Glomerular visceral epithelial cell (primary cell): ENCODE measurements around the gene ELOB.
A peak's percentile ranks its signal among the peaks of the same experiment; 100 is the strongest.

Source experiments
- DNase-seq: peaks from one replicate; pipeline ENCODE4 v3.0.0-alpha.2; 2016; ENCODE audit errors: extremely low spot score

Gene ELOB

DNA sequence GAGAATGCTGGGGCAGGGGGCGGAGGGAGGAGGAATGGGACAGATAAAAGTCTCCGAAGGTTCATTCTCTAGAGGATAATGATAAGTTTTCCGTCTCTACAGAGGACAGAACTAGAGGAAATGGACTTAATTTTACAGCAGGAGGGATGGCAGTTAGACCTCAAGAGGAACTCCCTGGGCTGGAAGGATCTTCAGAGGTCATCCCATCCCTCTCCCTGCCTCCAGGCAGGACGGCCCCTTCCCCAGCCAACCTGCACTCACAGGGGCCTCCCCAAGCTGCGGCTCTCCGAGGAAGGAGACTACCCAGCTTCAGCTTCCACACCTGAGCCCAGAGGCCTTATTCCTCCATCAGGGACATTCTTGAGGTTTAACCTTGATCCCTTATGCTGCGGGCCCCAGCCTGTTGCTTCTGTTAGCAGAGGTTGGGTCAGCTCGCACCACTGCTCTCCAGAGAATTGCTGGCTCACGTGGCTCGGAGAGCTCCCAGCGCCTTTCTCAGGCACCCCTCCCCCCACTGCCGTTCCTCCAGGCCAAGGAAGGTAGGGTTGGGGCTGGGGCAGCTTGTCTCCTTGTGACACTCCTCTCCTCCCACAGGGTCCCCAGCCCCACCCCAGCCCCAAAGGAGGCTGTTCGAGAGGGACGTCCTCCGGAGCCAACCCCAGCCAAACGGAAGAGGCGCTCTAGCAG is 8.5 kb downstream of the ELOB start:
- DNase-seq: no peak

DNA sequence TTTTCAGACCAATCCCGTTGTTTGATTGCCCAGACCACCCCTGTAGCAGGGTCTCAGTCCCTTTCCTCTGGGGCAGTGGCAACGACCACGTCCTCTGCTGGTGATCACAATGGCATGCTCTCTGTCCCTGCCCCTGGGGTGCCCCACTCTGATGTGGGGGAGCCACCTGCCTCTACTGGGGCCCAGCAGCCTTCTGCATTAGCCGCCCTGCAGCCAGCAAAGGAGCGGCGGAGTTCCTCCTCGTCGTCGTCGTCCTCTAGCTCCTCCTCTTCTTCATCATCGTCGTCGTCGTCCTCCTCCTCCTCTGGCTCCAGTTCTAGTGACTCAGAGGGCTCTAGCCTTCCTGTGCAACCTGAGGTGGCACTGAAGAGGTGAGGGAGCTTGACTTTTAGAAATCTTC is 9.2 kb downstream of the ELOB start:
- DNase-seq: no peak

DNA sequence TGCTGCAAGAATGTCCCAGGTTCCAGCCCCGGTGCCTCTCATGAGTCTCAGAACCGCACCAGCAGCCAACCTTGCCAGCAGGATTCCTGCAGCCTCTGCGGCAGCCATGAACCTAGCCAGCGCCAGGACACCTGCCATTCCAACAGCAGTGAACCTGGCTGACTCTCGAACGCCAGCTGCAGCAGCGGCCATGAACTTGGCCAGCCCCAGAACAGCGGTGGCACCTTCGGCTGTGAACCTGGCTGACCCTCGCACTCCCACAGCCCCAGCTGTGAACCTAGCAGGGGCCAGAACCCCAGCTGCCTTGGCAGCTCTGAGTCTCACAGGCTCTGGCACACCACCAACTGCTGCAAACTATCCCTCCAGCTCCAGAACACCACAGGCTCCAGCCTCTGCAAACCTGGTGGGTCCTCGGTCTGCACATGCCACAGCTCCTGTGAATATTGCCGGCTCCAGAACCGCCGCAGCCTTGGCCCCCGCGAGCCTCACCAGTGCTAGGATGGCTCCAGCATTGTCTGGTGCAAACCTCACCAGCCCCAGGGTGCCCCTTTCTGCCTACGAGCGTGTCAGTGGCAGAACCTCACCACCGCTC is 9.8 kb downstream of the ELOB start:
- DNase-seq: no peak

DNA sequence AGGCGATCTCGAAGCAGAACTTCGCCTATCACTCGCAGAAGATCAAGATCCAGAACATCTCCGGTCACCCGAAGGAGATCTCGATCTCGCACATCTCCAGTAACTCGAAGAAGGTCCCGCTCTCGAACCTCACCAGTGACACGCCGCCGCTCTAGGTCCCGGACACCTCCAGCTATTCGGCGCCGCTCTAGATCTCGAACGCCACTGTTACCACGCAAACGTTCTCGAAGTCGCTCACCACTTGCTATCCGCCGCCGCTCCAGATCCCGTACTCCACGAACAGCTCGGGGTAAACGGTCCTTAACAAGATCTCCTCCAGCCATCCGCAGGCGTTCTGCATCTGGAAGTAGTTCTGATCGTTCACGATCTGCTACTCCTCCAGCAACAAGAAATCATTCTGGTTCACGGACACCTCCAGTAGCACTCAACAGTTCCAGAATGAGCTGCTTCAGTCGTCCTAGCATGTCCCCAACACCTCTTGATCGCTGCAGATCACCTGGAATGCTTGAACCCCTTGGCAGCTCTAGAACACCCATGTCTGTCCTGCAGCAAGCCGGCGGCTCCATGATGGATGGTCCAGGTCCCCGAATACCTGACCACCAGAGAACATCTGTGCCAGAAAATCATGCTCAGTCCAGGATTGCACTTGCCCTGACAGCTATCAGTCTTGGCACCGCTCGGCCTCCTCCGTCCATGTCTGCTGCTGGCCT is 10.5 kb downstream of the ELOB start:
- DNase-seq: no peak

DNA sequence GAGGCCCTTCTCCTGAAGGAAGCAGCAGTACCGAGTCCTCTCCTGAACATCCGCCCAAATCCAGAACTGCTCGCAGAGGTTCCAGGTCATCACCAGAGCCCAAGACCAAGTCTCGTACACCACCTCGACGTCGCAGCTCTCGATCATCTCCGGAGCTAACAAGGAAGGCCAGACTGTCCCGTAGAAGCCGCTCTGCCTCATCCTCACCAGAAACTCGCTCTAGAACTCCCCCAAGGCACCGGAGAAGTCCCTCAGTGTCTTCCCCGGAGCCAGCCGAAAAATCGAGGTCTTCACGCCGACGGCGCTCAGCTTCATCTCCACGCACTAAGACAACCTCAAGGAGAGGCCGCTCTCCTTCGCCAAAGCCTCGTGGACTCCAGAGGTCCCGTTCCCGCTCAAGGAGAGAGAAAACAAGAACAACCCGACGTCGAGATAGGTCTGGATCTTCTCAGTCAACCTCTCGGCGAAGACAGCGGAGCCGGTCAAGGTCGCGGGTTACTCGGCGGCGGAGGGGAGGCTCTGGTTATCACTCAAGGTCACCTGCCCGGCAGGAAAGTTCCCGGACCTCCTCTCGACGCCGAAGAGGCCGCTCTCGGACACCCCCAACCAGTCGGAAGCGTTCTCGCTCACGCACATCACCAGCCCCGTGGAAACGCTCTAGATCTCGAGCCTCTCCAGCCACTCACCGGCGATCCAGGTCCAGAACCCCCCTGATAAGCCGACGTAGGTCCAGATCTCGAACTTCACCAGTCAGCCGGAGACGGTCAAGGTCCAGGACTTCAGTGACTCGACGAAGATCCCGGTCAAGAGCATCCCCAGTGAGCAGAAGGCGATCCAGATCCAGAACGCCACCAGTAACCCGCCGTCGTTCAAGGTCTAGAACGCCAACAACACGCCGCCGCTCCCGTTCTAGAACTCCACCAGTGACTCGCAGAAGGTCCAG is 11.3 kb downstream of the ELOB start:
- no peak for DNase-seq

DNA sequence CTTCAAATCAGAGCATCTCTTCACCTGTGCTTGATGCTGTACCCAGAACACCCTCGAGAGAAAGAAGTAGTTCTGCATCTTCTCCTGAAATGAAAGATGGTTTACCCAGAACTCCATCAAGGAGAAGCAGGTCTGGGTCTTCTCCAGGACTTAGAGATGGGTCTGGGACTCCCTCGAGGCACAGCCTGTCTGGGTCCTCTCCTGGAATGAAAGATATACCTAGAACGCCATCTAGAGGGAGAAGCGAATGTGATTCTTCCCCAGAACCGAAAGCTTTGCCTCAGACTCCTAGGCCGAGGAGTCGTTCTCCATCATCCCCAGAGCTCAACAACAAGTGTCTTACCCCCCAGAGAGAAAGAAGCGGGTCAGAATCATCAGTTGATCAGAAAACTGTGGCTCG is 12.4 kb downstream of the ELOB start:
- DNase-seq: no peak

DNA sequence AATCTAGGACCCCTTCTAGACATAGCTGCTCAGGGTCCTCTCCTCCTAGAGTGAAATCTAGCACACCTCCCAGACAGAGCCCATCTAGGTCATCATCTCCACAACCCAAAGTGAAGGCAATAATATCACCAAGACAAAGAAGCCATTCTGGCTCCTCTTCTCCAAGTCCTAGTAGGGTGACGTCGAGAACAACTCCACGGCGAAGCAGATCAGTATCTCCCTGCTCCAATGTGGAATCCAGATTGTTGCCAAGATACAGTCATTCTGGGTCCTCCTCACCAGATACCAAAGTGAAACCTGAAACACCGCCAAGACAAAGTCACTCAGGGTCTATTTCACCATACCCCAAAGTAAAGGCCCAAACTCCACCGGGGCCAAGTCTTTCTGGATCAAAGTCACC is 13.9 kb downstream of the ELOB start:
- no peak for DNase-seq

DNA sequence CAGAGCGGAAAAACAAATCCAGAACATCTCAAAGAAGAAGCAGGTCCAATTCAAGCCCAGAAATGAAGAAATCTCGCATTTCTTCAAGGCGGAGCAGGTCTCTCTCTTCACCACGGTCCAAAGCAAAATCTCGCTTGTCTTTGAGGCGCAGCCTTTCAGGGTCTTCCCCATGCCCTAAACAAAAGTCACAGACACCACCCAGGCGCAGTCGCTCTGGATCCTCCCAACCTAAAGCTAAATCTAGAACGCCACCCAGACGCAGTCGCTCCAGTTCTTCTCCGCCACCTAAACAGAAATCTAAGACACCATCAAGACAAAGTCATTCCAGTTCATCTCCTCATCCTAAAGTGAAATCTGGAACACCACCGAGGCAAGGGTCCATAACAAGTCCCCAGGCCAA is 14.4 kb downstream of the ELOB start:
- DNase-seq: no peak

DNA sequence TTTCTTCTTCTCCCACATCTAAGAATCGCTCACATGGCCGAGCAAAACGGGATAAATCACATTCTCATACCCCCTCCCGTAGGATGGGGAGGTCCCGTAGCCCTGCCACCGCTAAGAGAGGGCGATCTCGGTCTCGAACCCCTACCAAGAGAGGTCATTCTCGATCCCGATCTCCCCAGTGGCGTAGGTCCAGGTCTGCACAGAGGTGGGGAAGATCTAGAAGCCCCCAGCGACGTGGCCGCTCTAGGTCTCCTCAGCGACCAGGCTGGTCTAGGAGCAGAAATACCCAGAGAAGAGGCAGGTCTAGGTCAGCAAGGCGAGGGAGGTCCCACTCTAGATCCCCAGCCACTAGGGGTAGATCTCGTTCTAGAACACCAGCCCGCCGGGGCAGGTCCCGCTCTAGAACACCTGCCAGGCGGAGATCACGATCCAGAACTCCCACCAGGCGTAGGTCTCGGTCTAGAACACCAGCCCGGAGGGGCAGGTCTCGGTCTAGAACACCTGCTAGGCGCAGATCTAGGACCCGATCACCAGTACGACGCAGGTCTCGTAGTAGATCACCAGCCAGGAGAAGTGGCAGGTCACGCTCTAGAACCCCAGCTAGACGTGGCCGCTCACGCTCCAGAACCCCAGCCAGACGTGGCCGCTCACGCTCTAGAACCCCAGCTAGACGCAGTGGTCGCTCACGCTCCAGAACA is 15.0 kb downstream of the ELOB start:
- DNase-seq: no peak

DNA sequence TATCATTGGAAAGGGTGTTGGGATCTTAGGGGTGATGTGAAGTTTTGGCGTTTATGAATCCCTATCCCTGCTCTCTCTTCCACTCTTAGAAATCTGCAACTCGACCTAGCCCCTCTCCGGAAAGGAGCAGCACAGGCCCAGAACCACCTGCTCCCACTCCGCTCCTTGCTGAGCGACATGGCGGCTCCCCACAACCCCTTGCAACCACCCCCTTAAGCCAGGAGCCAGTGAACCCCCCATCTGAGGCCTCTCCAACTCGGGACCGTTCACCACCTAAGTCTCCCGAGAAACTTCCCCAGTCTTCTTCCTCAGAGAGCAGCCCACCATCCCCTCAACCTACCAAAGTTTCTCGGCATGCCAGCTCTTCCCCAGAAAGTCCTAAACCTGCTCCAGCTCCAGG is 15.6 kb downstream of the ELOB start:
- no peak for DNase-seq

DNA sequence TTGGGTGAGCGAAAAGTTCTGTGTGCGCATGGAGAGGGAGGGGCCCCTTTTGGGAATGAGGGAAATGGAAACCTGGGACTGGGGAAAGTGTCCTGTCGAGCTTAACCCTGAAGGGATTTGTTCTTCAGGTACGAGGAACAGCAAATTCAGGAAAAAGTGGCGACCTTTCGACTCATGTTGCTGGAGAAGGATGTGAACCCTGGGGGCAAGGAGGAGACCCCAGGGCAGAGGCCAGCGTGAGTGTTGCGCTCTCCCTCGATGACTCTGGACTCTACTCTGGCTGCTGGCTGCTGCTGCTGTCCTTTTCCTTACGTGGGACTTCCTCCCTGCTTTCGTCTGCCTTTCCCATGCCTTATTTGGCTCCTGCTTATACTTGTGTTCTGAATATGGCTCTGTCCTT is 19.7 kb downstream of the ELOB start:
- DNase-seq: no peak

DNA sequence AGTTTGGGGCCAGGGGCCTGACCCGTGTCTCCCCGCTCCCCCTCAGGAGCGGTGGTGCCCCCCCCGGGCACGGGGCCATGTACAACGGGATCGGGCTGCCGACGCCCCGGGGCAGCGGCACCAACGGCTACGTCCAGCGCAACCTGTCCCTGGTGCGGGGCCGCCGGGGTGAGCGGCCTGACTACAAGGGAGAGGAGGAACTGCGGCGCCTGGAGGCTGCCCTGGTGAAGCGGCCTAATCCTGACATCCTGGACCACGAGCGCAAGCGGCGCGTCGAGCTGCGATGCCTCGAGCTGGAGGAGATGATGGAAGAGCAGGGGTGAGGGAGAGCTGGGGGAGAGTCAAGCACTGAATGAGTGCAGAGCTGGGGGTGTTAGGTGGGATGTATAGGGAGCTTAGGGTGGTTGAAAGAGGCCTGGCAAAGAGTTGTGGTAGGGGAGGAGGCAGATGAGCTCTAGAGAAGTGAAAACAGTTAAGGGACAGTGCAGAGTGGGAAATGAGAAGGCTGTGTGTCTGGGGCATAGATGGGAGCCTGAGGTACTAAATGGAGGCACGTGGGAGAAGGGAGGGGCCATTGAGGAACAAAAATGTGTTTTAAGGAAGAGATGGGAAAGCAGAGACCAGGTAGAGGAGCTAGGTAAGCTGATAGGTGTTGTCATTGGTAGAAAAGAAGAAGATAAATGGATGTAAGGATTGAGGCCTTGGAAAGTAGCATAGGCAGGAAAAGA is 20.6 kb downstream of the ELOB start:
- DNase-seq: no peak

DNA sequence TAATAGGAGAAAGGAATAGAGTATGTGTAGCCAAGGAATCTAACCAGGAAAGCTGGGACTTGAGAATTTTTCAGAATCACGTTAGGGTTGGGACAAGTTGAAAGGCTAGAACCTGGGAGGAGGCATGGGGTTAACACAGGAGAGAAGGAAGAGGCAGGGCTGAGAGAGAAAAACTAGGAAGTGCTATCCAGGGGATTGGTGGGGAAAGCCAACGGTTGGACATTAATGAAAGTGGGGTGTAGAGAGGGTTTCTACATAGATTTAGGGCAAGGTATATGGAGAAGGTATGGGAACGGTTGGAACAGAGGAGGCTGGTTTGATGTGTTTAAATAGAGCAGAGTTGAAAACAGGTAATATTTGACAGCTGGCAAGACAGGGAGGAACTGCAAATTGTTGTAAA is 21.9 kb downstream of the ELOB start:
- DNase-seq: no peak

DNA sequence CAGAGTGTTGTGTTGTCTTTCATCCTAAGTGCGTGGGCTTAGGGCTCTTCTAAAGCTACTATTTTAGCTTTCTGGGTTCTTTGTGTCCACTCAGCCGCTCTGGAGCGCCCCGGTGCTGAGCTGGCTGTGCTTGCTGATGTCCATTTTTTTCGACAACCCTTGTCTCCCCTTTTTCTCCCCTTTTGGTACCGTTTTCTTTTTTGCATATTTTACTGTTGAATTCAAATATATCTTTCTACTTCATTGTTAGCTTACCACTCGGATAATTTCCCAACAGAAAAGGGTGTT is 23.4 kb downstream of the ELOB start:
- no peak for DNase-seq

DNA sequence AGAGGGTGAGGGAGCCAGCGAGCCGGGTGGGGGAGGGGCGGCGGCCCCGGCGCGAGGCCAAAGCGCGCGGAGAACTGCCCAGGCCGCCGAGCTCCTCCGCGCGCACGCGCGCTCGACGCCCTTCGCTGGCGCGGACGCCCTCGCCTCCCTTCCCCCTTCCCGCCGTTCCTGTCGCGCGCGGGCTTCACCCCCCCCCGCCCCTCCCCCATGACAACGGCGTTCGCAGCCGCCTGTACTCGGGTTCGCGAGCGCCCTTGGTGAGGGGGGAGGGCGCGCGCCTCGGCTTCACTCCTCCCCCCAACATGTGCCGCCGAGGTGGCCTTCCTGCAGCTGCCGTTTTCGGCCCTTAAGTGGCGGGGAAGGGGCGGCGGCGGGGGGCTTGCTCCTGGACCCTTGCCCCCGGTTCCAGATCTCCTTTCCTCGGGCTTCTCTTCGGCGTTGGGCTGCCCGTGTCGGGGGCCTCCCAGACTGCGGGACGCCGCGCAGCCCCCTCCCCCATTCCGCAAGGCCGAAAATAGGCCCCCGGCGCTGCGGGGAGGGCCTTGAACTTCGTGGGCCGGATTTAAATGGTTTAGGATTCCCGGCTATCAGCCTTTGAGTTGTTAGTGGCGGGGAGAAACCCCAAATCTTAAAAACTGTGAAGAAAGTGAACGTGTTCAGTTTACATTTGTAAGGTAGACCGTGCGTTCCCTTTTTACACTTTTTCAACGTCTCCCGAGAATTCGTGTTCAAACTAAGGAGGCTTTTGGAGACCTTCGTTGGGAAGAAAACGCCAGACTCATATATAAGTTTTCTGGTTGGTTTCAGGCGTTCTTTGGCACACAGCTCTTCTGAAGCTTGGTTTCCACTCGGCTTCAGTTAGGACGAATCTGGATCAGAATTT is 24.0 kb downstream of the ELOB start:
- peak; percentile 80 for DNase-seq

DNA sequence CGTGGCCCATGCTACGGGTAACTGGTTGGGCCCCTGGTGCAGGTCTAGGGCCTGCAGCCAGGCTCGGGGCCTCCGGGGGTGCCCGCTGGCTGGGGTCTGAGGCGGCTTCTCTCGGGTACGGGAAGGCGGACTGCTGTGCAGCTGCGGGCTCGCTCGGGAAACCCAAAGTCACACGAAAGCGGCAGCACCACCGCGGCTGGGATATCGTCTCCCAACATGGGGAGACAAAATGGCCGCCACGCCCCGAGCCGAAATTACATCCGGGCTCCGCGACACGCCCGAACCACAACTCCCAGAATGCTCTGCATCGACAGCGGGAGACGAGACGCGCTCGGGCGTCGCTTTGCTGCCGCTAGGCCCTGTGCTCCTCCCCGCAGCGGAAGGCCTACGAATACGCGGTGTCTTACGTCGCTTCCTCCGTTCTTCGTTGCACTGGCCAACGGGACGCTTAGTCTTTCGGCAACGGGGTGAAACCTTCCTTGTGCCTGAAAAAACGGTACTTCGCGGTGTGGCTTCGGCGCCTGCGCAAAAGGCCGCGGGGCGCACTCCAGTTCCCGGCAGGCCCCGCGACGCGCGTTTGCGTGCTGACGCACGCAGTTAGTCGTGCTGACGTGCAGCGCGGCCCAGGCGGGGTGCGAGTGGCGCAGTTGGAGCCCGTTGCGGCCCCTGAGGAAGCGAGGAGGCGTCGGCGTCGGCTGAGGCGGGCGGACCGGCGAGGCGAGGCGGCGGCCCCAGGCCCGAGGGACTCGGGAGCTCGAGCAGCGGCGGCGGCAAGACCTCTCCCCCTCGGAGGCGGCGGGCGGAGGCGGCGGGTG is 24.8 kb downstream of the ELOB start, which contains the start of gene SRRM2:
TSS of gene SRRM2 (plus strand) at position 604 of the 815 bp plus-strand sequence. CDS start 3,727 bp downstream, outside the sequence.
- peak; percentile 92 for DNase-seq

DNA sequence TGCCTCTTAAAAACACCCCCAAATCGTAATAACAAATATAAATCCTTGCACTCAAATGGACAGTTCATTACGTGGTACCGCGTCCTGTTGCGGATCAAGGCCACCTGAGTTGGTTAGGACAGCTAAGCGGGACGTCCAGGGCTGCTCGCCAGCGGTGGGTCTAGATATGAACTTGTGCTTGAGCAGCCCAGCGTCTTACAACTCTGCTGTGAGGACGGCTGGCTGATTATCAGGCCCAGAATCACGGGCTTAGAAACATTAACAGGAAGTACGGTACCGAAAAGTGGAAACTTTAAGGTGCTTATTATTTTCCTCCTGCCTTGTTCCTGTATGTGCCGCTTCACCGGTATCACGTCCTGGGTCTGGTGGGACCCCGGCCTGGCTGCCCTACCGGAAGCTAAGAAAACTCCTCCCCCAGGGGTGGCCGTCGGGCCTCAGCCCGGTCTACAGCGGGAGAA is 25.5 kb downstream of the ELOB start:
- peak; percentile 62 for DNase-seq

DNA sequence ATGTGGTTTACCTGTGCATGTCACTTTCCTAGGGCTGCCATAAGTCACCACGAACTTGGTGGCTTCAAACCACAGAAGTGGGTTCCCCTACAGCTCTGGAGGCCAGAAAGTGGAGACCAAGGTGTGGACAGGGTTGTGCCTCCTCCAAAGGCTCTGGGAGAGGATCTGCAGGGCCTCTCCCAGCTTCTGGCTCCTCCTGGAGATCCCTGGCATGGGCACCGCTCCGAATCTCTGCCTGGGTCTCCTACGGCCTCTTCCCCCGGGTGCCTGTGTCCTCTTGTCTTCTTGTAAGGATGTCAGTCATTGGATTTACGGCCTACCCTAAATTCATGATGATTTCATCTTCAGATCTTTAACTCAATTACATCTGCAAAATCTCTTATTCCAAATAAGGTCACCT is 27.1 kb downstream of the ELOB start:
- DNase-seq: no peak

DNA sequence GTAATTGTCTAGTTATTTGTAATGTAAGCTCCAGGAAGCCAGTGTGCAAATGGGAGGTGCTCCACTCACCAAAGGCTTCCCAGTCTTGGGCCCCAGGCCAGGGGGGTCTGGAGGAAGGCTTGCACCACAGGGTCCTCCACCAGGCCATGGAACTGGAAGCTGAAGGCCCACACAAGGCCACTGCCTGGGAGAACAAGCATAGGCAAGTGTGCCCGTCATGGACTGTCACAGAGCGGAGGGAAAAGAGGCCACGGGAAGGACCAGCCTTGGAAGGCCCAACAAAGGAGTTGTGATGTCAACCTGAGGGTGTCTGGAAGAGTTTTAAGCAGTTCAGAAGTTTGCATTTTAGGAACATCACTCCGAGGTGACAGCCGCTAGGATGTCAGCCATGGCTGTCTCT is 27.6 kb downstream of the ELOB start:
- no peak for DNase-seq
